ENCODE results near the gene VPS13C.

Gene VPS13C

GRCh38 chr15:61832223-61832622 lies 228.0 kb downstream of the VPS13C start:
- Histone ChIP-seq H3K4ac (ENCODE audit: low read length) (no peak overlapping the region), H3K14ac (ENCODE audit: low read length) (no peak overlapping the region), H2AK5ac (ENCODE audit: low read depth, low read length) (no peak overlapping the region), H2BK12ac (ENCODE audit: low read length) (no peak overlapping the region), H3K9me3 (replicated peaks in 1 of 2; ENCODE audit: control insufficient read depth in 2 of 2, insufficient read depth in 1 of 2, low read depth in 1 of 2, low read length in 2 of 2) (no peaks in the 10 kb centered on the region), H4K8ac (ENCODE audit: low read depth, low read length) (no peak overlapping the region), H3K18ac (ENCODE audit: low read length) (no peak overlapping the region), H2BK5ac (ENCODE audit: low read length) (no peak overlapping the region), H3K4me3 (ENCODE audit: low read length in 2 of 2) (no peak overlapping the region), H3K4me2 (ENCODE audit: insufficient read depth, low read length, poor library complexity, severe bottlenecking) (no peak overlapping the region), H3K4me1 (ENCODE audit: control insufficient read depth in 2 of 2, insufficient read depth in 1 of 2, low read depth in 1 of 2, low read length in 2 of 2) (peaks cover 0 to 9% of the 10 kb centered on the region in 2 donors), H3K27me3 (ENCODE audit: control insufficient read depth in 3 of 3, insufficient read depth in 3 of 3, low read depth in 1 of 3, low read length in 3 of 3) (peaks cover 0 to 25% (median 0%) of the 10 kb centered on the region in 3 experiments), H2AFZ (ENCODE audit: low read length) (no peak overlapping the region), H4K91ac (ENCODE audit: low read depth, low read length, poor library complexity) (no peak overlapping the region), H2BK120ac (ENCODE audit: low read depth, low read length) (no peak overlapping the region), H3K23ac (ENCODE audit: low read depth, low read length, poor library complexity) (no peak overlapping the region), H3K79me1 (ENCODE audit: low read depth, low read length) (no peaks in the 10 kb centered on the region), H3K27ac (replicated peaks; ENCODE audit: low read length) (no peak overlapping the region), H3K36me3 (replicated peaks in 1 of 2; ENCODE audit: control insufficient read depth in 2 of 2, insufficient read depth in 2 of 2, low read length in 2 of 2) (no peaks in the 10 kb centered on the region), H3K9ac (ENCODE audit: low read depth, low read length, poor library complexity) (no peak overlapping the region), H2BK15ac (ENCODE audit: low read length) (no peak overlapping the region)
- no peak for DNase-seq (ENCODE audit: low spot score)
- no CpG with 5 or more reads among the region's 6 CpGs for WGBS, 2 donors (ENCODE audit: extremely low coverage in 2 of 2, insufficient read length in 2 of 2, insufficient replicate concordance in 1 of 2)

- no peaks in the 10 kb centered on the region for H3K9me3 ChIP-seq (replicated peaks in 1 of 2; ENCODE audit: control insufficient read depth in 2 of 2, insufficient read depth in 1 of 2, low read depth in 1 of 2, low read length in 2 of 2)
- no peak overlapping the region for H3K14ac ChIP-seq (ENCODE audit: low read length)
- H3K79me1 ChIP-seq (ENCODE audit: low read depth, low read length): no peaks in the 10 kb centered on the region
- H2BK12ac ChIP-seq (ENCODE audit: low read length): no peak overlapping the region
- H4K91ac ChIP-seq (ENCODE audit: low read depth, low read length, poor library complexity): peak overlapping the region; percentile 80
- peak overlapping the region; percentile 20 for H2AFZ ChIP-seq (ENCODE audit: low read length)
- H3K36me3 ChIP-seq (replicated peaks in 1 of 2; ENCODE audit: control insufficient read depth in 2 of 2, insufficient read depth in 2 of 2, low read length in 2 of 2): no peaks in the 10 kb centered on the region
- peak overlapping the region; percentile 53 for H3K9ac ChIP-seq (ENCODE audit: low read depth, low read length, poor library complexity)
- H3K4me1 ChIP-seq (ENCODE audit: control insufficient read depth in 2 of 2, insufficient read depth in 1 of 2, low read depth in 1 of 2, low read length in 2 of 2): peaks cover 0 to 9% of the 10 kb centered on the region in 2 donors
- H2BK120ac ChIP-seq (ENCODE audit: low read depth, low read length): no peak overlapping the region
- DNase-seq (ENCODE audit: low spot score): no peak
- H3K4me2 ChIP-seq (ENCODE audit: insufficient read depth, low read length, poor library complexity, severe bottlenecking): no peak overlapping the region
- no CpG with 5 or more reads among the region's 10 CpGs for WGBS, 2 donors (ENCODE audit: extremely low coverage in 2 of 2, insufficient read length in 2 of 2, insufficient replicate concordance in 1 of 2)
- peak overlapping the region; percentile 67 for H4K8ac ChIP-seq (ENCODE audit: low read depth, low read length)
- no peak overlapping the region for H3K4me3 ChIP-seq (ENCODE audit: low read length in 2 of 2)
- no peak overlapping the region for H2BK5ac ChIP-seq (ENCODE audit: low read length)
- H2BK15ac ChIP-seq (ENCODE audit: low read length): no peak overlapping the region
- no peak overlapping the region for H3K27ac ChIP-seq (replicated peaks; ENCODE audit: low read length)
- no peak overlapping the region for H2AK5ac ChIP-seq (ENCODE audit: low read depth, low read length)
- peaks cover 0 to 25% (median 0%) of the 10 kb centered on the region in 3 experiments for H3K27me3 ChIP-seq (ENCODE audit: control insufficient read depth in 3 of 3, insufficient read depth in 3 of 3, low read depth in 1 of 3, low read length in 3 of 3)
- no peak overlapping the region for H3K4ac ChIP-seq (ENCODE audit: low read length)
- H3K23ac ChIP-seq (ENCODE audit: low read depth, low read length, poor library complexity): no peak overlapping the region
- H3K18ac ChIP-seq (ENCODE audit: low read length): peak overlapping the region; percentile 73
Observed at GRCh38 chr15:61831505-61831921, 228.7 kb downstream of the VPS13C start.

GRCh38 chr15:61830536-61831330 lies 229.5 kb downstream of the VPS13C start:
- H3K4me1 ChIP-seq (ENCODE audit: control insufficient read depth in 2 of 2, insufficient read depth in 1 of 2, low read depth in 1 of 2, low read length in 2 of 2): peaks cover 0 to 9% of the 10 kb centered on the region in 2 donors
- peak overlapping the region; percentile 44 for H2AK5ac ChIP-seq (ENCODE audit: low read depth, low read length)
- H3K4me2 ChIP-seq (ENCODE audit: insufficient read depth, low read length, poor library complexity, severe bottlenecking): no peak overlapping the region
- H3K4ac ChIP-seq (ENCODE audit: low read length): no peak overlapping the region
- no peak for DNase-seq (ENCODE audit: low spot score)
- peak overlapping the region; percentile 53 for H3K9ac ChIP-seq (ENCODE audit: low read depth, low read length, poor library complexity)
- H3K4me3 ChIP-seq (ENCODE audit: low read length in 2 of 2): no peak overlapping the region
- peaks cover 0 to 25% (median 0%) of the 10 kb centered on the region in 3 experiments for H3K27me3 ChIP-seq (ENCODE audit: control insufficient read depth in 3 of 3, insufficient read depth in 3 of 3, low read depth in 1 of 3, low read length in 3 of 3)
- WGBS, 2 donors (ENCODE audit: extremely low coverage in 2 of 2, insufficient read length in 2 of 2, insufficient replicate concordance in 1 of 2): no CpG with 5 or more reads among the region's 12 CpGs
- peak overlapping the region; percentile 53 for H2BK120ac ChIP-seq (ENCODE audit: low read depth, low read length)
- no peak overlapping the region for H4K8ac ChIP-seq (ENCODE audit: low read depth, low read length)
- no peak overlapping the region for H2BK5ac ChIP-seq (ENCODE audit: low read length)
- H3K23ac ChIP-seq (ENCODE audit: low read depth, low read length, poor library complexity): no peak overlapping the region
- no peak overlapping the region for H3K27ac ChIP-seq (replicated peaks; ENCODE audit: low read length)
- peak overlapping the region; percentile 55 for H3K18ac ChIP-seq (ENCODE audit: low read length)
- no peak overlapping the region for H3K14ac ChIP-seq (ENCODE audit: low read length)
- H2BK15ac ChIP-seq (ENCODE audit: low read length): peak overlapping the region; percentile 6
- no peak overlapping the region for H4K91ac ChIP-seq (ENCODE audit: low read depth, low read length, poor library complexity)
- no peak overlapping the region for H2AFZ ChIP-seq (ENCODE audit: low read length)
- H3K9me3 ChIP-seq (replicated peaks in 1 of 2; ENCODE audit: control insufficient read depth in 2 of 2, insufficient read depth in 1 of 2, low read depth in 1 of 2, low read length in 2 of 2): no peaks in the 10 kb centered on the region
- H2BK12ac ChIP-seq (ENCODE audit: low read length): no peak overlapping the region
- H3K79me1 ChIP-seq (ENCODE audit: low read depth, low read length): no peaks in the 10 kb centered on the region
- no peaks in the 10 kb centered on the region for H3K36me3 ChIP-seq (replicated peaks in 1 of 2; ENCODE audit: control insufficient read depth in 2 of 2, insufficient read depth in 2 of 2, low read length in 2 of 2)

GRCh38 chr15:61829514-61829889 lies 230.7 kb downstream of the VPS13C start:
- H2AK5ac ChIP-seq (ENCODE audit: low read depth, low read length): no peak overlapping the region
- H3K4ac ChIP-seq (ENCODE audit: low read length): no peak overlapping the region
- no peaks in the 10 kb centered on the region for H3K9me3 ChIP-seq (replicated peaks in 1 of 2; ENCODE audit: control insufficient read depth in 2 of 2, insufficient read depth in 1 of 2, low read depth in 1 of 2, low read length in 2 of 2)
- H2BK15ac ChIP-seq (ENCODE audit: low read length): no peak overlapping the region
- no peak overlapping the region for H3K4me2 ChIP-seq (ENCODE audit: insufficient read depth, low read length, poor library complexity, severe bottlenecking)
- DNase-seq (ENCODE audit: low spot score): no peak
- peaks cover 0 to 9% of the 10 kb centered on the region in 2 donors for H3K4me1 ChIP-seq (ENCODE audit: control insufficient read depth in 2 of 2, insufficient read depth in 1 of 2, low read depth in 1 of 2, low read length in 2 of 2)
- no peak overlapping the region for H4K91ac ChIP-seq (ENCODE audit: low read depth, low read length, poor library complexity)
- H3K27ac ChIP-seq (replicated peaks; ENCODE audit: low read length): no peak overlapping the region
- H3K36me3 ChIP-seq (replicated peaks in 1 of 2; ENCODE audit: control insufficient read depth in 2 of 2, insufficient read depth in 2 of 2, low read length in 2 of 2): no peaks in the 10 kb centered on the region
- H3K14ac ChIP-seq (ENCODE audit: low read length): no peak overlapping the region
- H2BK5ac ChIP-seq (ENCODE audit: low read length): no peak overlapping the region
- no peaks in the 10 kb centered on the region for H3K79me1 ChIP-seq (ENCODE audit: low read depth, low read length)
- H3K4me3 ChIP-seq (ENCODE audit: low read length in 2 of 2): peak overlapping the region in 1 of 2 donors; percentile 18
- H2BK120ac ChIP-seq (ENCODE audit: low read depth, low read length): no peak overlapping the region
- no peak overlapping the region for H2BK12ac ChIP-seq (ENCODE audit: low read length)
- H3K18ac ChIP-seq (ENCODE audit: low read length): no peak overlapping the region
- H4K8ac ChIP-seq (ENCODE audit: low read depth, low read length): no peak overlapping the region
- no peak overlapping the region for H3K23ac ChIP-seq (ENCODE audit: low read depth, low read length, poor library complexity)
- no peak overlapping the region for H3K9ac ChIP-seq (ENCODE audit: low read depth, low read length, poor library complexity)
- H2AFZ ChIP-seq (ENCODE audit: low read length): no peak overlapping the region
- H3K27me3 ChIP-seq (ENCODE audit: control insufficient read depth in 3 of 3, insufficient read depth in 3 of 3, low read depth in 1 of 3, low read length in 3 of 3): peaks cover 0 to 17% (median 0%) of the 10 kb centered on the region in 3 experiments
- no CpG with 5 or more reads among the region's 7 CpGs for WGBS, 2 donors (ENCODE audit: extremely low coverage in 2 of 2, insufficient read length in 2 of 2, insufficient replicate concordance in 1 of 2)
